ENCODE results near the gene SHLD3. TPM values are rescaled to one million over a fixed set of nuclear protein-coding genes. Genes with fewer than 3 reads are reported as not detected.
A peak's percentile ranks its signal among the peaks of the same experiment; 100 is the strongest.

SHLD3 gene
- total and polyA plus RNA-seq, 9 of the 15 experiments (the other 6 are each of a cell fraction or from before 2014, with no cell fraction given) = 3.0 to 14.5 (median 8.6) TPM

DNA sequence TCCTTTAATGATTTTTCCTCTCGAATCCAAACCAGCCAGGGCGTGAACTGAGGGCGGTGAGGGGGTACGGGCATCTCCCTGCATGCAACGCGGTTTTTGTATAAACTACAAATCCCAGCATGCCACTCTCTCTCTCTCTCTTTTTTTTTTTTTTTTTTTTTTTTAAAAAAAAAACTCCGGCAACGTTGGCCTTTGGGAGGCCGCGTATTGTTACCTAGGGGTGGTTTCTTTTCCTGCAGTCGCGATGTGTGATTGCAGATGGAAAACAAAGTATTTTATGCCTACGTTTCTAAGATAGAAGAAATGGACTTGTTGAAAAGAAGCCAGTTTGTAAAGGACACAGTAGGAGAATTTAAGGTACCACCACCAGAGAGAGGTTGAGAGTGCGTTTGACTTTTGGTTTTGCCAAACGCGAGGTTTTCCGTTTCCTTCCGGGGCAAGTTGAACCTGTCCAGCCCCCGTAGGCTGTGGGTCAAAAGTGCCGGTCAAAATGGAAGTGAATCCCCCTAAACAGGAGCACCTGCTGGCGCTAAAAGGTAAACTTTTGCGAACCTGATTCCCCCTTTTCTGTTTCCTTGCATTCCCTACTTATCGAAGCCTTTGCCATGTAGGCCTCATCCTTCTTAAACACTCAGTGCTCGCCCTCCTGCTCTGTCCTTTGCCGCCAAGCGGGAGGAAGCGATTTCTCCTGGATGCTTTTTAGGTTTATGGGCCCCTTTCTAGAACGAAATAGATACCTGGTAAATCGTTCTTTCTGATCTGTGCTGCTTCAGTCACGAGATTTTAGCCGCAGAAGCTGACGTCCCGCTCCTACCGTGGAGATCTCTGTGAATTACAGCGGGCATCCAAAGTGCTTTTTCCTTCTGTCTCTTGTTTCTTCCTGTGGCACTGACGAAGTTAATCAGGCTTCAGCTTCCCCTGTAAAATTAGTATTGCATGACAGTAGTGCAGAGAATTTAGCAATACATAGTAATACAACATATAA, at the start of gene SHLD3, which contains the start of gene TRAPPC13 (continued):
- peak; percentile 97 for TF ChIP-seq GABPA (tag; conservative IDR thresholded peaks at IDR 0.05; ENCODE audit: low read depth)
- TF ChIP-seq, protein P1, sequence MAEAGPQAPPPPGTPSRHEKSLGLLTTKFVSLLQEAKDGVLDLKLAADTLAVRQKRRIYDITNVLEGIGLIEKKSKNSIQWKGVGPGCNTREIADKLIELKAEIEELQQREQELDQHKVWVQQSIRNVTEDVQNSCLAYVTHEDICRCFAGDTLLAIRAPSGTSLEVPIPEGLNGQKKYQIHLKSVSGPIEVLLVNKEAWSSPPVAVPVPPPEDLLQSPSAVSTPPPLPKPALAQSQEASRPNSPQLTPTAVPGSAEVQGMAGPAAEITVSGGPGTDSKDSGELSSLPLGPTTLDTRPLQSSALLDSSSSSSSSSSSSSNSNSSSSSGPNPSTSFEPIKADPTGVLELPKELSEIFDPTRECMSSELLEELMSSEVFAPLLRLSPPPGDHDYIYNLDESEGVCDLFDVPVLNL (CRISPR knock-in tag; IDR thresholded peaks at IDR 0.05; ENCODE audit: low read depth) = no peak
- TF ChIP-seq ZNF133 (CRISPR knock-in tag; IDR thresholded peaks at IDR 0.05) = no peak
- no peak for TF ChIP-seq NFATC3 (IDR thresholded peaks at IDR 0.05)
- peak; percentile 33; the same call in 1 of the 2 replicates for TF ChIP-seq SP1 (CRISPR knock-in tag; IDR thresholded peaks at IDR 0.05)
- TF ChIP-seq ADNP (tag; IDR thresholded peaks at IDR 0.05) = no peak
- TF ChIP-seq, protein P2, sequence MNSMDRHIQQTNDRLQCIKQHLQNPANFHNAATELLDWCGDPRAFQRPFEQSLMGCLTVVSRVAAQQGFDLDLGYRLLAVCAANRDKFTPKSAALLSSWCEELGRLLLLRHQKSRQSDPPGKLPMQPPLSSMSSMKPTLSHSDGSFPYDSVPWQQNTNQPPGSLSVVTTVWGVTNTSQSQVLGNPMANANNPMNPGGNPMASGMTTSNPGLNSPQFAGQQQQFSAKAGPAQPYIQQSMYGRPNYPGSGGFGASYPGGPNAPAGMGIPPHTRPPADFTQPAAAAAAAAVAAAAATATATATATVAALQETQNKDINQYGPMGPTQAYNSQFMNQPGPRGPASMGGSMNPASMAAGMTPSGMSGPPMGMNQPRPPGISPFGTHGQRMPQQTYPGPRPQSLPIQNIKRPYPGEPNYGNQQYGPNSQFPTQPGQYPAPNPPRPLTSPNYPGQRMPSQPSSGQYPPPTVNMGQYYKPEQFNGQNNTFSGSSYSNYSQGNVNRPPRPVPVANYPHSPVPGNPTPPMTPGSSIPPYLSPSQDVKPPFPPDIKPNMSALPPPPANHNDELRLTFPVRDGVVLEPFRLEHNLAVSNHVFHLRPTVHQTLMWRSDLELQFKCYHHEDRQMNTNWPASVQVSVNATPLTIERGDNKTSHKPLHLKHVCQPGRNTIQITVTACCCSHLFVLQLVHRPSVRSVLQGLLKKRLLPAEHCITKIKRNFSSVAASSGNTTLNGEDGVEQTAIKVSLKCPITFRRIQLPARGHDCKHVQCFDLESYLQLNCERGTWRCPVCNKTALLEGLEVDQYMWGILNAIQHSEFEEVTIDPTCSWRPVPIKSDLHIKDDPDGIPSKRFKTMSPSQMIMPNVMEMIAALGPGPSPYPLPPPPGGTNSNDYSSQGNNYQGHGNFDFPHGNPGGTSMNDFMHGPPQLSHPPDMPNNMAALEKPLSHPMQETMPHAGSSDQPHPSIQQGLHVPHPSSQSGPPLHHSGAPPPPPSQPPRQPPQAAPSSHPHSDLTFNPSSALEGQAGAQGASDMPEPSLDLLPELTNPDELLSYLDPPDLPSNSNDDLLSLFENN (IDR thresholded peaks at IDR 0.05; ENCODE audit: low read depth in 2 of 2, low read length in 2 of 2) = no peak
- TF ChIP-seq, protein P3, sequence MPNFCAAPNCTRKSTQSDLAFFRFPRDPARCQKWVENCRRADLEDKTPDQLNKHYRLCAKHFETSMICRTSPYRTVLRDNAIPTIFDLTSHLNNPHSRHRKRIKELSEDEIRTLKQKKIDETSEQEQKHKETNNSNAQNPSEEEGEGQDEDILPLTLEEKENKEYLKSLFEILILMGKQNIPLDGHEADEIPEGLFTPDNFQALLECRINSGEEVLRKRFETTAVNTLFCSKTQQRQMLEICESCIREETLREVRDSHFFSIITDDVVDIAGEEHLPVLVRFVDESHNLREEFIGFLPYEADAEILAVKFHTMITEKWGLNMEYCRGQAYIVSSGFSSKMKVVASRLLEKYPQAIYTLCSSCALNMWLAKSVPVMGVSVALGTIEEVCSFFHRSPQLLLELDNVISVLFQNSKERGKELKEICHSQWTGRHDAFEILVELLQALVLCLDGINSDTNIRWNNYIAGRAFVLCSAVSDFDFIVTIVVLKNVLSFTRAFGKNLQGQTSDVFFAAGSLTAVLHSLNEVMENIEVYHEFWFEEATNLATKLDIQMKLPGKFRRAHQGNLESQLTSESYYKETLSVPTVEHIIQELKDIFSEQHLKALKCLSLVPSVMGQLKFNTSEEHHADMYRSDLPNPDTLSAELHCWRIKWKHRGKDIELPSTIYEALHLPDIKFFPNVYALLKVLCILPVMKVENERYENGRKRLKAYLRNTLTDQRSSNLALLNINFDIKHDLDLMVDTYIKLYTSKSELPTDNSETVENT (CRISPR knock-in tag; IDR thresholded peaks at IDR 0.05) = 0 out of 2 replicates have a peak, but pooled peaks have one; percentile 28
- peak; percentile 47 to 83; a peak in 2 of 4 replicates for TF ChIP-seq SIN3A (IDR thresholded peaks at IDR 0.05; ENCODE audit: borderline replicate concordance in 2 of 2, control insufficient read depth in 1 of 2, low read depth in 2 of 2, low read length in 2 of 2)
- TF ChIP-seq IFI16 (CRISPR knock-in tag; IDR thresholded peaks at IDR 0.05) = no peak
- no peak for TF ChIP-seq ZNF668 (CRISPR knock-in tag; IDR thresholded peaks at IDR 0.05)
- TF ChIP-seq, protein P4, sequence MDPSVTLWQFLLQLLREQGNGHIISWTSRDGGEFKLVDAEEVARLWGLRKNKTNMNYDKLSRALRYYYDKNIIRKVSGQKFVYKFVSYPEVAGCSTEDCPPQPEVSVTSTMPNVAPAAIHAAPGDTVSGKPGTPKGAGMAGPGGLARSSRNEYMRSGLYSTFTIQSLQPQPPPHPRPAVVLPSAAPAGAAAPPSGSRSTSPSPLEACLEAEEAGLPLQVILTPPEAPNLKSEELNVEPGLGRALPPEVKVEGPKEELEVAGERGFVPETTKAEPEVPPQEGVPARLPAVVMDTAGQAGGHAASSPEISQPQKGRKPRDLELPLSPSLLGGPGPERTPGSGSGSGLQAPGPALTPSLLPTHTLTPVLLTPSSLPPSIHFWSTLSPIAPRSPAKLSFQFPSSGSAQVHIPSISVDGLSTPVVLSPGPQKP (CRISPR knock-in tag; IDR thresholded peaks at IDR 0.05) = no peak
- TF ChIP-seq MTA1 (IDR thresholded peaks at IDR 0.05; ENCODE audit: borderline replicate concordance) = no peak
- 0 out of 2 replicates have a peak, but pooled peaks have one; percentile 12 for TF ChIP-seq SREBF1 (IDR thresholded peaks at IDR 0.05; ENCODE audit: borderline replicate concordance, low read depth, low read length)
- no peak for TF ChIP-seq CEBPB (tag; IDR thresholded peaks at IDR 0.05)
- TF ChIP-seq TRIM28 (IDR thresholded peaks at IDR 0.05) = no peak
- TF ChIP-seq YY1 (IDR thresholded peaks at IDR 0.05; ENCODE audit: borderline replicate concordance in 1 of 3, control insufficient read depth in 1 of 3, extremely low read depth in 1 of 3, insufficient read depth in 3 of 3, insufficient read length in 1 of 3, insufficient replicate concordance in 2 of 3, low read depth in 1 of 3, low read length in 2 of 3) = peak in 2 of 3 experiments; percentile 76 to 88
- no peak for TF ChIP-seq TFAM (CRISPR knock-in tag; conservative IDR thresholded peaks at IDR 0.05)

All from K562 (cell line).